Activated CD4-positive, alpha-beta T cell treated with anti-CD3 and anti-CD28 coated beads, Interleukin-2, amount 50 U/mL, for 24 hours (primary cell): ENCODE data around the gene DYSF.

Experiments used
- DNase-seq, 2 donors: peaks; one replicate each; pipeline ENCODE4 v3.0.0-alpha.2; 2020; ENCODE audit warnings: low read depth in 1 of 2, low spot score in 1 of 2

DYSF gene

GRCh38 chr2:71685941-71686611 is 232.7 kb downstream of the DYSF start:
- no peak for DNase-seq

GRCh38 chr2:71686781-71687180 is 233.4 kb downstream of the DYSF start:
- DNase-seq: no peak

- DNase-seq: no peak
Observed at GRCh38 chr2:71687412-71687811, 234.1 kb downstream of the DYSF start.

DNA sequence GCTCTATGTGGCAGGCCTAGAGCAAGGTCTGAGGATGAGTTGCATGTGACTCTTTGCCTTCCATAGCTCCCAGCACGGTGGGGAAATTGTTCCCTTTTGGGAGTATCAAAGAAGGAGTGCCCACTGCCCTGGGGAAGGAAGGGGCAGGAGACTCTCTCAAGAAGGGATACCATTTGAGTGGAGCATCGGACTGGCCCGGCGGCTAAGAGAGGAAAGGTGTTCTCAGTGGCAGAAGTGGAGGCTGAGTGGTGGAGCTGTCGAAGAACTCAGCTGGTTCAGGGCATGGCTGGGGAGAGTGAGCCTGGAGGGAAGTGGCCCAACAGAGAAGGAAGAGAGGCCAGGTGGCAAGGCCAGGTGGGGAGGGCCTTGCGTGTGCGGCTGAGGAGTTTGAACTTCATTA is 235.2 kb downstream of the DYSF start:
- no peak for DNase-seq

GRCh38 chr2:71689393-71689792 is 236.0 kb downstream of the DYSF start:
- no peak for DNase-seq

DNA sequence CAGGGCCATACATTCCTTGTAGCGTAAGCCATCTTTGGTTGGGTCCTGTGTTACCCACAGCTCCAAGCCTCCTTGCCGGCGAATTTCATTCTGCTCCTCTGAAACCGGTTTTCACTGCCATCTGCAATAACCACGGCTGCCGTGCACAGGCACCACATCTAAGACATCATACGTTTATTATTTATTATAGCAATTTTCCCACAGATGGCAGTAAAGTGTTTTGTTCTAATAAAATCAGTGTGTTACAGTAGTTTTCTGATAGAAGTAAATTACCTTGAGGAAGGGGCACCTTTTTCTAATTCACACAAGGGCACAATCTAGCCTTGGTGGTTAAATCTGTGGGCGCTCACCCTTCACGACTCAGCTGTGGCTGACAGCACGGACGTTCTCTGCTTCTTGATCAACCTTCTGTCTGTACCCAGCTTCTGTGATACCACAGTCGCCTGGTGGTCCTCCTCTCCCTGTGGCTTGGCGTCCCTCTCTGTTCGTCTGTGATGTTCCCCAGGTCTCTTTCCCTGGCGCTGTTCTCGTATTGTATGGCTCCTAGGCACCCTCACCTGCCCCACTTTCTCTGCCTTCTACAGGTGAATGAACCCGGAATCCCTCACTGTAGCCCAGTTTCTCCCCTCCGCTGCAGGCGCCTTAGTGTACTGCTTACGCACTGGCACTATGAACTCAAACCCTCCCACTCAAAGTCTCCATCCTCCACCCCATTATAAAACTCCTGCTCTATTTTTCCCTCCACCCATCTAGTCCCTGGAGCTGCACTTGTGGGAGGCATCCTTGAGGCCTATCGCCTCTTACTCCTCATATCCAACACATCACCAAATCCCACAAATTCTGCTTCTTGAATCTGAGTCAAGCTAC is 236.8 kb downstream of the DYSF start:
- no peak for DNase-seq

- no peak for DNase-seq
Observed at GRCh38 chr2:71690876-71691475, 237.6 kb downstream of the DYSF start.

- DNase-seq: no peak
Observed at GRCh38 chr2:71691747-71692441, 238.5 kb downstream of the DYSF start.

DNA sequence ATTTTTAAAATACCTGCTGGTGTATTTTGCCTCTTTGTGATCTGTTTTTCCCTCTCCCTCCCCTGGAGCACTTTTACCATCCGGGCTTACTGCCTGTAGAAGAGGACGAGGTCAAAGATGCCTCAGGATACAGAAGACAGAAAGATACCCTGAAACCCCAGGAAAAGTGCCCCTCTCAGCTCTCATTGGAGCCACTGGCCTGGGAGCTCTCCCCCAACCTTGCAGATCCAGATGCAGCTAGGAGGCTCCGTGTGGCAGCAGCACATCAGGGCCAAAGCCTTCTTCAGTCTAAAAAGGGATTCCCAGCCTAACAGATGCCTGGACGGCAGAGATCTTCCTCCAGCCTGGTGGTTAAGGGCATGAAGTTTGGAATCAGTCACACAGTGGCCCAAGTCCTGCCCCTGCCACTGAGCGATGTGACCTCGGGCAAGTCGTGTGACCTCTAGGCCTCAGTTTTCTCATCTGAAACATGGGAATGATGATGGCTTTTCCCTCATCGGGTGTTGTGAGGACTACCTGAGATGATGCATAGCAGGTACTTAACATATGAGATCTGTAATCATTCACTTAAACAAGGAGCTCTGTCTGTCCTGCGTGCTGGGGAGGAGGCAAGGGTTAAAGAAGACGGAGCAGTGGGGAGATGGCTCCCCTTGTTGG is 239.4 kb downstream of the DYSF start:
- no peak for DNase-seq

- no peak for DNase-seq
Observed at GRCh38 chr2:71693286-71694270, 240.2 kb downstream of the DYSF start.

- DNase-seq: no peak
Observed at GRCh38 chr2:71694501-71695234, 241.3 kb downstream of the DYSF start.

GRCh38 chr2:71695235-71696120 is 242.1 kb downstream of the DYSF start:
- DNase-seq: no peak

DNA sequence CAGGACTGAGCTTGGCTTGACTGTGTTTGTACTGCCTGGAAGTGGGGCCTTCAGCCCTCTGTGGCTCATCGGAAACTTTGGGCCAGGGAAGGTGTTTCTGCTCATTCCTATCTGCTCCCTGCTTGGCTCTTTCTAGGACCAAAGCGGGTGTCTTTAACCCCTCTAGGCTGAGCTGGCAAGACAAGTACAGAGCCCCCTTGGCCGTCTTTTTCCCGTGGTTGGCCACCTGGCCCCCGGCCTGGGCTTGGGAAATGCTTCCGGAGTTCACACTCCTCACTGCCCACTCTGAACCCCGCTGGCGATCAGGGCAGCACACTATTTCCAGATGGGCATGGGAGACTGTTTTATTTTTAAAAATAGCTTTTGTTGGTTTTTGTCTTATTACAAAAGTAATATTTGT is 243.0 kb downstream of the DYSF start:
- DNase-seq: no peak

DNA sequence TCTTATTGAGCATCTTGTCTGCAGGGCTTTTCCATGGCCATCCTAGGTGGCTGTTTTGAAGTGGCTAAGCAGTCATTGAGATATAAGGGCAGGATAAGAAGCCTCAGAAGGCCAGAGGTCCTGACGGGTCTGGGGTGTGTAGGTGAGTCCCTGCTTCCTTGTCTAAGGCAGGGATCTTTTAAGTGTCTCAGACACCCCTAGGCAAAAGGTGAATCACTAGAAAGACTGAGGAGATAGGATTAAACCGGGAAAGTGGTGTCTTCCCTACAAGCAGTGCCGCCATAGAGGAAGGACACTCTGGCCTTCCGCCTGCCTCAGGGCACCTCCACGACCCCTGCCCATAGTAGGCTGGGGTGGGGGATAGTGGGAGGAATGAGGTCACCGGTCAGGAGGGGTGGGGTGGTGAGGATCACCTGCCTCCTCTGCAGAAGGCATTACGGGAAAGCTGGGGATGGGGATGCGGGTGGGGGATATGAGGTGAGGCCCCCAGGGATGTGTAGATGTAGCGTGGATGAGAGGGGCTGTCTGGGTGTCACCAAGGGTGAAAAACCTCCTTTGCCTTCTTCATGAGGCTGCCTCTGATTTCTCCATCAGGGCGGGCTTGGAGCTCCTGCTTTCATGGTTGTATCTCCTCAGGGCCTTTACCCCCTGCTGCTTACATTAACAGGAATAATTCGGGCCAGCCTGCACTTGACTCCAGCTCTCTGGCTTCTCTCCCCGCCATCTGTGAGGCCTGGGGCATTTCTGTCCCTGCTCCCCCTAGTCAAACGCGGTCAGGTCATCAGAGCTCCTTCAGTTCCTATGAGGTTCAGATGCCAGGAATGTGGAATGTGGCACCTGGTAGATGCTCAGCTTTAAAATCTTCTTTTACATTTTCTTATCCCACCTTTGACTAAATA is 244.0 kb downstream of the DYSF start:
- DNase-seq: no peak

GRCh38 chr2:71699428-71699827 is 246.1 kb downstream of the DYSF start:
- no peak for DNase-seq

DNA sequence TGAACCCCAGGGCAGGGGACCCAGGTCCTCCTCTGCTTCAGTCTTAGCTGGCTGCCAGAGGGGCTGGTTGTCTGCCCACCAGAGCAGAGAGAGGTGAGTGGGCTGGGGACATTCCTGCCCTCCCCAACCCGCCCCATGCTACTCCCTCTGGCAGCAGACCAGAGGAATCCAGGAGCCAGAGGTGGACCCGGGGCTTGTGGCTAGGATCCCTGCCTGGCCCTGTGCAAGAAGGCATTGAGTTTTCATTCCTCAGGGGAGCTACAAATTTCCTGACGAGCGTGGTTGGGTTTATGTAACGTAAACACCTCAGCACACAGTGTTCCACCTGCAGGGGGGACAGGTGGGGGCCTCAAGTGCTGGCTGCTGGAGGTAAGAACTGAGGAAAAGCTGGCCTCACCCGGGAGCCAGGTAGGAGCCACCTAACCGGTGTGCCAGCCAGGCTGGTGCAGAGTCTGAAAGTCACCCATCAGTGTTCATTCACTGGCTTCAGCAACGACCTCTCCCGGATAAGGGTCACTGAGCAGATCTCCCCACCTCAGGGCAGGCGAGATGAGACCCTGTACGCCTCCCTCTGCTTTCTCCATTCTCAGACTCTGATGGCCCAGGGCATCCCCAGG is 246.8 kb downstream of the DYSF start:
- no peak for DNase-seq
